IMR-90 (cell line): ENCODE results near the gene L3MBTL4. TPM values are rescaled to one million over a fixed set of nuclear protein-coding genes. Genes with fewer than 3 reads are reported as not detected.

Source experiments
- ATAC-seq: fragments of 200-7000 bp; cut with Tn5 transposase; 2 replicates; pipeline ENCODE4 v1.9.1; 2020; ENCODE audit warnings: low read depth, mild to moderate bottlenecking, moderate library complexity
- BruUV-seq: library from RNA; stranded (reverse); fragments of 400-500 nt; replicated peaks from 2 replicates; lab custom pipeline; 2021; lab: Mats Ljungman, UMichigan
- CTCF ChIA-PET: fragments of 300-600 bp; formaldehyde crosslinking; extraction: SDS; loops from one replicate; lab custom pipeline; 2021; ENCODE audit warnings: antibody characterized with exemption; lab: Yijun Ruan, JAX
- POLR2A ChIA-PET: fragments of 300-600 bp; sonication (Branson Sonifier 250); formaldehyde crosslinking; loops from one replicate; lab custom pipeline; 2022; ENCODE audit warnings: antibody characterized with exemption; ENCODE audit not compliant: unreplicated experiment; lab: Charles Lee
- DNase-seq: peaks from one replicate; pipeline ENCODE4 v3.0.0; 2013
- H2AFZ ChIP-seq: replicated peaks from 2 replicates; pipeline ENCODE3; 2013; ENCODE audit warnings: low read length, mild to moderate bottlenecking; ENCODE audit not compliant: poor library complexity
- H2AK5ac ChIP-seq: 2 replicates; pipeline ENCODE4 v1.6.1; 2013; ENCODE audit warnings: low read depth, low read length, inconsistent platforms
- H2AK9ac ChIP-seq: replicated peaks from 2 replicates; pipeline ENCODE3; 2013; ENCODE audit warnings: mild to moderate bottlenecking, low read depth, low read length, moderate library complexity; ENCODE audit not compliant: poor library complexity
- H2BK120ac ChIP-seq: 2 replicates; pipeline ENCODE4 v1.6.1; 2013; ENCODE audit warnings: low read depth, low read length, inconsistent platforms
- H2BK15ac ChIP-seq: 3 replicates; pipeline ENCODE4 v1.6.1; 2013; ENCODE audit warnings: low read depth, low read length, inconsistent platforms
- H2BK20ac ChIP-seq: 2 replicates; pipeline ENCODE4 v1.6.1; 2013; ENCODE audit warnings: low read depth, mild to moderate bottlenecking, inconsistent platforms, low read length, moderate library complexity
- H2BK5ac ChIP-seq: 2 replicates; pipeline ENCODE4 v1.6.1; 2013; ENCODE audit warnings: mild to moderate bottlenecking, low read depth, low read length, inconsistent platforms; ENCODE audit not compliant: poor library complexity, severe bottlenecking
- H3K14ac ChIP-seq: replicated peaks from 2 replicates; pipeline ENCODE4 v1.6.1; 2013; ENCODE audit warnings: low read depth, low read length, inconsistent platforms
- H3K18ac ChIP-seq: 2 replicates; pipeline ENCODE4 v1.6.1; 2013; ENCODE audit warnings: low read depth, low read length, control low read depth
- H3K23ac ChIP-seq: 2 replicates; pipeline ENCODE4 v1.6.1; 2013; ENCODE audit warnings: low read depth, low read length, inconsistent platforms
- H3K27ac ChIP-seq: 2 replicates; pipeline ENCODE4 v1.5.1; 2013; ENCODE audit warnings: mild to moderate bottlenecking, control low read depth, low read length; ENCODE audit not compliant: insufficient read depth
- H3K27me3 ChIP-seq: 2 replicates; pipeline ENCODE4 v1.6.1; 2013; ENCODE audit warnings: low read length; ENCODE audit not compliant: control insufficient read depth, insufficient read depth
- H3K36me3 ChIP-seq: 2 replicates; pipeline ENCODE4 v1.6.1; 2013; ENCODE audit warnings: low read length, mixed read lengths; ENCODE audit not compliant: control insufficient read depth, insufficient read depth
- H3K4ac ChIP-seq: 2 replicates; pipeline ENCODE4 v1.6.1; 2013; ENCODE audit warnings: low read depth, low read length, inconsistent platforms
- H3K4me1 ChIP-seq: 2 replicates; pipeline ENCODE4 v1.6.1; 2013; ENCODE audit warnings: low read length, mixed read lengths; ENCODE audit not compliant: control insufficient read depth, insufficient read depth
- H3K4me2 ChIP-seq: 2 replicates; pipeline ENCODE4 v1.6.1; 2013; ENCODE audit warnings: low read depth, mild to moderate bottlenecking, control low read depth, low read length, moderate library complexity
- H3K4me3 ChIP-seq: 2 replicates; pipeline ENCODE4 v1.5.1; 2013; ENCODE audit warnings: low read depth, mild to moderate bottlenecking, control low read depth, low read length, moderate library complexity; ENCODE audit not compliant: insufficient read depth
- H3K56ac ChIP-seq: 2 replicates; pipeline ENCODE4 v1.6.1; 2013; ENCODE audit warnings: low read length, inconsistent platforms; ENCODE audit not compliant: insufficient read depth; ENCODE audit errors: extremely low read depth
- H3K79me1 ChIP-seq, 2 experiments: 2 replicates each; pipeline ENCODE4 v1.6.1; 2013; ENCODE audit warnings: low read length in 2 of 2, inconsistent platforms in 1 of 2, low read depth in 1 of 2
- H3K9ac ChIP-seq: 2 replicates; pipeline ENCODE4 v1.6.1; 2013; ENCODE audit warnings: low read depth, low read length, control low read depth
- H3K9me1 ChIP-seq: 2 replicates; pipeline ENCODE4 v1.6.1; 2013; ENCODE audit warnings: low read length, inconsistent platforms; ENCODE audit not compliant: insufficient read depth
- H3K9me3 ChIP-seq: 2 replicates; pipeline ENCODE4 v1.6.1; 2013; ENCODE audit warnings: low read length; ENCODE audit not compliant: control insufficient read depth, insufficient read depth
- H4K20me1 ChIP-seq: 2 replicates; pipeline ENCODE4 v1.6.1; 2013; ENCODE audit warnings: low read length, inconsistent platforms; ENCODE audit not compliant: insufficient read depth
- H4K5ac ChIP-seq: 2 replicates; pipeline ENCODE4 v1.6.1; 2013; ENCODE audit warnings: mild to moderate bottlenecking, low read depth, low read length, control low read depth
- H4K8ac ChIP-seq, 2 experiments: 2 replicates each; pipeline ENCODE4 v1.6.1; 2013; ENCODE audit warnings: low read depth in 2 of 2, low read length in 2 of 2, control low read depth in 1 of 2, inconsistent platforms in 1 of 2
- H4K91ac ChIP-seq: 2 replicates; pipeline ENCODE4 v1.6.1; 2013; ENCODE audit warnings: low read depth, low read length, inconsistent platforms; ENCODE audit not compliant: insufficient read depth
- ELK1 ChIP-seq: fragments of 150-350 bp; IDR thresholded peaks from 2 replicates; pipeline ENCODE4 v1.6.1; 2016; ENCODE audit warnings: low read depth, mild to moderate bottlenecking, low read length, moderate library complexity, borderline replicate concordance
- WGBS, 2 experiments: methylation state at CpG; one replicate each; pipeline versions ENCODE4 v1.1.5 to v1.1.7; 2013; ENCODE audit warnings: missing lambda C conversion rate in 2 of 2; ENCODE audit not compliant: insufficient read length in 1 of 2; ENCODE audit errors: extremely low coverage in 2 of 2; 5-methylcytosine and 5-hydroxymethylcytosine counted together
- dilution Hi-C: fragments of 300-500 bp; cut with HindIII; formaldehyde crosslinking; loops from one replicate; pipeline ENCODE4 v1.14.3; 2018; ENCODE audit warnings: low sequenced_read_pairs; ENCODE audit not compliant: unreplicated experiment
- in situ Hi-C: fragments of 300-500 bp; cut with MboI; formaldehyde crosslinking; loops from 3 replicates; pipeline ENCODE4 v1.14.3; 2019; ENCODE audit warnings: low sequenced_read_pairs, inconsistent platforms, mixed read lengths
- intact Hi-C: fragments of 100-400 bp; cut with micrococcal nuclease; formaldehyde crosslinking; loops from 2 replicates; pipeline ENCODE4 v1.10.0; 2022
- polyA plus RNA-seq, 3 experiments: library from polyadenylated mRNA; depleted of rRNA; stranded (reverse); fragments of >200 nt; gene quantifications; 2 replicates each; pipeline ENCODE4 v1.2.3, GENCODE V29; 2012; ENCODE audit warnings: low replicate concordance in 1 of 3
- total RNA-seq: library from RNA; depleted of rRNA; stranded (reverse); fragments of >200 nt; gene quantifications from 2 replicates; pipeline ENCODE4 v1.2.3, GENCODE V29; 2012

L3MBTL4 gene
- total and polyA plus RNA-seq, 2 of the 4 experiments (the other 2 are of a cell fraction) = under 0.01 to 0.02 TPM

GRCh38 chr18:6057604-6058003, 357.1 kb downstream of the L3MBTL4 start:
- in situ Hi-C loops (no loop called here), dilution Hi-C loops (no loop called here), intact Hi-C loops (loop anchor here (5.0 kb wide), 1 partner anchor 160 kb away; the partner anchor contains the start of gene TMEM200C)
- H3K14ac ChIP-seq = no peak overlapping the region
- no peak overlapping the region for H2BK120ac ChIP-seq
- H2BK15ac ChIP-seq = no peak overlapping the region
- H2AK5ac ChIP-seq = no peak overlapping the region
- no peak overlapping the region for H2AFZ ChIP-seq
- no peak overlapping the region for H2BK5ac ChIP-seq
- H3K79me1 ChIP-seq = no peaks in the 10 kb centered on the region
- H4K20me1 ChIP-seq = no peaks in the 10 kb centered on the region
- no peaks in the 10 kb centered on the region for H3K9me3 ChIP-seq
- H3K4me2 ChIP-seq = no peak overlapping the region
- H4K8ac ChIP-seq = no peak overlapping the region
- H3K36me3 ChIP-seq = no peaks in the 10 kb centered on the region
- ATAC-seq (no peak), DNase-seq (peak; percentile 48)
- peaks cover 14% of the 10 kb centered on the region for H3K4me1 ChIP-seq
- no peak overlapping the region for H4K91ac ChIP-seq
- no peak overlapping the region for H2BK20ac ChIP-seq
- H4K5ac ChIP-seq = no peak overlapping the region
- 0 out of 2 replicates have a peak, but pooled peaks cover 5% of the 10 kb centered on the region for H3K9me1 ChIP-seq
- no peak overlapping the region for H2AK9ac ChIP-seq
- H3K9ac ChIP-seq = no peak overlapping the region
- H3K4me3 ChIP-seq = no peak overlapping the region
- ChIA-PET POLR2A (no interaction called here), CTCF (no interaction called here)
- no peak overlapping the region for H3K4ac ChIP-seq
- BruUV-seq = no TSS peak
- no peak for TF ChIP-seq ELK1
- H3K18ac ChIP-seq = no peak overlapping the region
- no CpG with 5 or more reads among the region's 3 CpGs for WGBS, 2 experiments
- H3K27ac ChIP-seq = no peak overlapping the region
- H3K23ac ChIP-seq = no peak overlapping the region
- no peaks in the 10 kb centered on the region for H3K27me3 ChIP-seq
- no peak overlapping the region for H3K56ac ChIP-seq
